HepG2 (cell line): ENCODE results near the gene RPH3AL. TPM values are rescaled to one million over a fixed set of nuclear protein-coding genes. Genes with fewer than 3 reads are reported as not detected.

Experiments used
- ZNF232 ChIP-seq: sonication (generic); formaldehyde crosslinking; IDR thresholded peaks from 2 replicates; pipeline ENCODE4 v1.4.0; 2020; ENCODE audit warnings: missing genetic modification reagents, borderline replicate concordance
- ZNF550 ChIP-seq: sonication (generic); formaldehyde crosslinking; IDR thresholded peaks from 2 replicates; pipeline ENCODE4 v1.4.0; 2020; ENCODE audit warnings: mild to moderate bottlenecking, missing genetic modification reagents, borderline replicate concordance
- ZNF687 ChIP-seq: sonication (generic); formaldehyde crosslinking; IDR thresholded peaks from 2 replicates; pipeline ENCODE4 v1.5.1; 2020; ENCODE audit warnings: mild to moderate bottlenecking, missing genetic modification reagents, moderate library complexity
- polyA plus RNA-seq, 8 experiments: library from polyadenylated mRNA; depleted of rRNA in 3 of 8; stranded (reverse) in 7 of 8; unstranded in 1 of 8; fragments of >200 nt; fragmentation: Illumina TruSeq in 4 of 8; extraction: Trizol in 4 of 8; gene quantifications; 2 replicates each; pipeline versions ENCODE4 v1.2.1 to v1.2.3, GENCODE V29; 2011 to 2016; ENCODE audit warnings: low read depth in 4 of 8, missing spikeins in 1 of 8, mixed read lengths in 1 of 8; ENCODE audit not compliant: insufficient read depth in 1 of 8
- total RNA-seq, 5 experiments: library from RNA; depleted of rRNA; stranded (reverse); fragments of >200 nt; fragmentation: Illumina TruSeq; extraction: Trizol; gene quantifications; 2 replicates each; pipeline ENCODE4 v1.2.3, GENCODE V29; 2016; ENCODE audit warnings: low read depth in 1 of 5
- TF ChIP-seq, protein P1 (sequence below): sonication (generic); formaldehyde crosslinking; IDR thresholded peaks from 2 replicates; pipeline ENCODE4 v1.4.0; 2020; ENCODE audit warnings: missing genetic modification reagents
- TF ChIP-seq, protein P2 (sequence below): sonication (generic); formaldehyde crosslinking; IDR thresholded peaks from 2 replicates; pipeline ENCODE4 v1.4.0; 2020; ENCODE audit warnings: missing genetic modification reagents

The RPH3AL gene
- total and polyA plus RNA-seq, 2 of the 13 experiments (the other 11 are each of a cell fraction or from before 2014, with no cell fraction given), result 7.8 to 16.4 TPM

DNA sequence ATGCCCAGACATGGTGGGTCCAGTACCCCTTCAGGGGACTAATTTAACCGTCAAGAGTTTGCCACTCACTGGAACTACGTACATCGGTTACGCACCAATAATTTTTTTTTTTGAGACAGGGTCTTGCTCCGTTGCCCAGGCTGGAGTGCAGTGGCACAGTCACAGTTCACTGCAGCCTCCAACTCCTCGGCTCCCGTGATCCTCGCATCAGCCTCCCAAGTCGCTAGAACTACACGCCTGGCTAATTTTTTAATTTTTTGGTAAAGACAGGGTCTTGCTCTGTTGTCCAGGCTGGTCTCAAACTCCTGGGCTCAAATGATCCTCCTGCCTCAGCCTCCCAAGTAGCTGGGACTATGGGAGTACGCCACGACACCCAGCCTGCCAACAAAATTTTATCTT, 15.6 kb downstream of the RPH3AL start (continued):
- TF ChIP-seq ZNF687 (CRISPR knock-in tag) (no peak), ZNF550 (CRISPR knock-in tag) (no peak), ZNF232 (CRISPR knock-in tag) (no peak)
- TF ChIP-seq, protein P1, sequence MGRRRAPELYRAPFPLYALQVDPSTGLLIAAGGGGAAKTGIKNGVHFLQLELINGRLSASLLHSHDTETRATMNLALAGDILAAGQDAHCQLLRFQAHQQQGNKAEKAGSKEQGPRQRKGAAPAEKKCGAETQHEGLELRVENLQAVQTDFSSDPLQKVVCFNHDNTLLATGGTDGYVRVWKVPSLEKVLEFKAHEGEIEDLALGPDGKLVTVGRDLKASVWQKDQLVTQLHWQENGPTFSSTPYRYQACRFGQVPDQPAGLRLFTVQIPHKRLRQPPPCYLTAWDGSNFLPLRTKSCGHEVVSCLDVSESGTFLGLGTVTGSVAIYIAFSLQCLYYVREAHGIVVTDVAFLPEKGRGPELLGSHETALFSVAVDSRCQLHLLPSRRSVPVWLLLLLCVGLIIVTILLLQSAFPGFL, result no peak
- TF ChIP-seq, protein P2, sequence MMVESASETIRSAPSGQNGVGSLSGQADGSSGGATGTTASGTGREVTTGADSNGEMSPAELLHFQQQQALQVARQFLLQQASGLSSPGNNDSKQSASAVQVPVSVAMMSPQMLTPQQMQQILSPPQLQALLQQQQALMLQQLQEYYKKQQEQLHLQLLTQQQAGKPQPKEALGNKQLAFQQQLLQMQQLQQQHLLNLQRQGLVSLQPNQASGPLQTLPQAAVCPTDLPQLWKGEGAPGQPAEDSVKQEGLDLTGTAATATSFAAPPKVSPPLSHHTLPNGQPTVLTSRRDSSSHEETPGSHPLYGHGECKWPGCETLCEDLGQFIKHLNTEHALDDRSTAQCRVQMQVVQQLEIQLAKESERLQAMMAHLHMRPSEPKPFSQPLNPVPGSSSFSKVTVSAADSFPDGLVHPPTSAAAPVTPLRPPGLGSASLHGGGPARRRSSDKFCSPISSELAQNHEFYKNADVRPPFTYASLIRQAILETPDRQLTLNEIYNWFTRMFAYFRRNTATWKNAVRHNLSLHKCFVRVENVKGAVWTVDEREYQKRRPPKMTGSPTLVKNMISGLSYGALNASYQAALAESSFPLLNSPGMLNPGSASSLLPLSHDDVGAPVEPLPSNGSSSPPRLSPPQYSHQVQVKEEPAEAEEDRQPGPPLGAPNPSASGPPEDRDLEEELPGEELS (CRISPR knock-in tag), result no peak
